ENCODE data around the gene HDLBP. TPM values are rescaled to one million over a fixed set of nuclear protein-coding genes. Genes with fewer than 3 reads are reported as not detected.

HDLBP gene
- total and polyA plus RNA-seq, 2 experiments from 2014 or later = 389 to 437 TPM

GRCh38 chr2:241308267-241308666 is 7.2 kb downstream of the HDLBP start:
- H4K20me1 ChIP-seq (ENCODE audit: insufficient read depth, poor library complexity, severe bottlenecking) = peaks cover 73% of the 10 kb centered on the region
- no peak overlapping the region for H3K4me3 ChIP-seq
- H3K27ac ChIP-seq = no peak overlapping the region

GRCh38 chr2:241307055-241307454 is 8.4 kb downstream of the HDLBP start:
- Histone ChIP-seq H3K27me3 (no peaks in the 10 kb centered on the region), H3K9me3 (ENCODE audit: low read depth) (no peaks in the 10 kb centered on the region), H3K4me2 (no peak overlapping the region), H4K20me1 (ENCODE audit: insufficient read depth, poor library complexity, severe bottlenecking) (peaks cover 85% of the 10 kb centered on the region), H3K9me2 (replicated peaks; ENCODE audit: insufficient read depth) (no peaks in the 10 kb centered on the region), H3K27ac (no peak overlapping the region), H3K36me3 (replicated peaks; ENCODE audit: insufficient read depth, low read depth) (no peaks in the 10 kb centered on the region), H3K4me3 (no peak overlapping the region), H2AFZ (no peak overlapping the region), H3K4me1 (ENCODE audit: insufficient read depth) (peaks cover 13% of the 10 kb centered on the region), H3K79me2 (peaks cover 100% of the 10 kb centered on the region)
- no peak for DNase-seq (ENCODE audit: low spot score)
- TF ChIP-seq, protein P1, sequence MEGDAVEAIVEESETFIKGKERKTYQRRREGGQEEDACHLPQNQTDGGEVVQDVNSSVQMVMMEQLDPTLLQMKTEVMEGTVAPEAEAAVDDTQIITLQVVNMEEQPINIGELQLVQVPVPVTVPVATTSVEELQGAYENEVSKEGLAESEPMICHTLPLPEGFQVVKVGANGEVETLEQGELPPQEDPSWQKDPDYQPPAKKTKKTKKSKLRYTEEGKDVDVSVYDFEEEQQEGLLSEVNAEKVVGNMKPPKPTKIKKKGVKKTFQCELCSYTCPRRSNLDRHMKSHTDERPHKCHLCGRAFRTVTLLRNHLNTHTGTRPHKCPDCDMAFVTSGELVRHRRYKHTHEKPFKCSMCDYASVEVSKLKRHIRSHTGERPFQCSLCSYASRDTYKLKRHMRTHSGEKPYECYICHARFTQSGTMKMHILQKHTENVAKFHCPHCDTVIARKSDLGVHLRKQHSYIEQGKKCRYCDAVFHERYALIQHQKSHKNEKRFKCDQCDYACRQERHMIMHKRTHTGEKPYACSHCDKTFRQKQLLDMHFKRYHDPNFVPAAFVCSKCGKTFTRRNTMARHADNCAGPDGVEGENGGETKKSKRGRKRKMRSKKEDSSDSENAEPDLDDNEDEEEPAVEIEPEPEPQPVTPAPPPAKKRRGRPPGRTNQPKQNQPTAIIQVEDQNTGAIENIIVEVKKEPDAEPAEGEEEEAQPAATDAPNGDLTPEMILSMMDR (IDR thresholded peaks at IDR 0.05; ENCODE audit: poor library complexity) = no peak
- TF ChIP-seq EZH2phosphoT487 (IDR thresholded peaks at IDR 0.05; ENCODE audit: low read depth, severe bottlenecking, unreplicated experiment) = no peak
- TF ChIP-seq EZH2 (IDR thresholded peaks at IDR 0.05; ENCODE audit: borderline replicate concordance) = no peak
- 78% methylated on average over 6 of the region's 6 CpGs for WGBS (ENCODE audit: low lambda C conversion rate, missing lambda C conversion rate)

More at GRCh38 chr2:241308267-241308666, 7.2 kb downstream of the HDLBP start:
- H3K9me2 ChIP-seq (replicated peaks; ENCODE audit: insufficient read depth) = no peaks in the 10 kb centered on the region
- DNase-seq (ENCODE audit: low spot score) = no peak
- peaks cover 100% of the 10 kb centered on the region for H3K79me2 ChIP-seq
- no peaks in the 10 kb centered on the region for H3K9me3 ChIP-seq (ENCODE audit: low read depth)
- H3K27me3 ChIP-seq = no peaks in the 10 kb centered on the region
- peaks cover 3% of the 10 kb centered on the region for H3K4me1 ChIP-seq (ENCODE audit: insufficient read depth)
- TF ChIP-seq, protein P1 (IDR thresholded peaks at IDR 0.05; ENCODE audit: poor library complexity) = no peak
- TF ChIP-seq EZH2 (IDR thresholded peaks at IDR 0.05; ENCODE audit: borderline replicate concordance) (no peak), EZH2phosphoT487 (IDR thresholded peaks at IDR 0.05; ENCODE audit: low read depth, severe bottlenecking, unreplicated experiment) (no peak)
- no peaks in the 10 kb centered on the region for H3K36me3 ChIP-seq (replicated peaks; ENCODE audit: insufficient read depth, low read depth)
- no peak overlapping the region for H3K4me2 ChIP-seq
- 90% methylated on average over 5 of the region's 5 CpGs for WGBS (ENCODE audit: low lambda C conversion rate, missing lambda C conversion rate)
- H2AFZ ChIP-seq = no peak overlapping the region

- Histone ChIP-seq H3K4me1 (ENCODE audit: insufficient read depth) (peaks cover 14% of the 10 kb centered on the region), H3K9me2 (replicated peaks; ENCODE audit: insufficient read depth) (no peaks in the 10 kb centered on the region), H3K36me3 (replicated peaks; ENCODE audit: insufficient read depth, low read depth) (no peaks in the 10 kb centered on the region), H4K20me1 (ENCODE audit: insufficient read depth, poor library complexity, severe bottlenecking) (peaks cover 84% of the 10 kb centered on the region), H3K27ac (no peak overlapping the region), H3K4me2 (no peak overlapping the region), H2AFZ (no peak overlapping the region), H3K27me3 (no peaks in the 10 kb centered on the region), H3K4me3 (no peak overlapping the region), H3K9me3 (ENCODE audit: low read depth) (no peaks in the 10 kb centered on the region), H3K79me2 (peaks cover 100% of the 10 kb centered on the region)
- DNase-seq (ENCODE audit: low spot score) = no peak
- 85% methylated on average over 5 of the region's 5 CpGs for WGBS (ENCODE audit: low lambda C conversion rate, missing lambda C conversion rate)
- TF ChIP-seq, protein P1 (IDR thresholded peaks at IDR 0.05; ENCODE audit: poor library complexity) = no peak
- TF ChIP-seq EZH2 (IDR thresholded peaks at IDR 0.05; ENCODE audit: borderline replicate concordance) (no peak), EZH2phosphoT487 (IDR thresholded peaks at IDR 0.05; ENCODE audit: low read depth, severe bottlenecking, unreplicated experiment) (no peak)
These were observed 11.3 kb downstream of the HDLBP start for GRCh38 chr2:241304039-241304670.
